ENCODE measurements around the gene AKIRIN2. TPM values are rescaled to one million over a fixed set of nuclear protein-coding genes. Genes with fewer than 3 reads are reported as not detected.

Gene AKIRIN2
- total and polyA plus RNA-seq, 9 of the 15 experiments (the other 6 are each of a cell fraction or from before 2014, with no cell fraction given), result 5.8 to 63.9 (median 28.1) TPM

GRCh38 chr6:87706187-87706966 is 4.3 kb upstream of the AKIRIN2 start (continued):
- TF ChIP-seq CEBPG (CRISPR knock-in tag; IDR thresholded peaks at IDR 0.05) (no peak), CEBPG (tag; conservative IDR thresholded peaks at IDR 0.05 in 1 of 2, IDR thresholded peaks at IDR 0.05 in 1 of 2) (no peak)

DNA sequence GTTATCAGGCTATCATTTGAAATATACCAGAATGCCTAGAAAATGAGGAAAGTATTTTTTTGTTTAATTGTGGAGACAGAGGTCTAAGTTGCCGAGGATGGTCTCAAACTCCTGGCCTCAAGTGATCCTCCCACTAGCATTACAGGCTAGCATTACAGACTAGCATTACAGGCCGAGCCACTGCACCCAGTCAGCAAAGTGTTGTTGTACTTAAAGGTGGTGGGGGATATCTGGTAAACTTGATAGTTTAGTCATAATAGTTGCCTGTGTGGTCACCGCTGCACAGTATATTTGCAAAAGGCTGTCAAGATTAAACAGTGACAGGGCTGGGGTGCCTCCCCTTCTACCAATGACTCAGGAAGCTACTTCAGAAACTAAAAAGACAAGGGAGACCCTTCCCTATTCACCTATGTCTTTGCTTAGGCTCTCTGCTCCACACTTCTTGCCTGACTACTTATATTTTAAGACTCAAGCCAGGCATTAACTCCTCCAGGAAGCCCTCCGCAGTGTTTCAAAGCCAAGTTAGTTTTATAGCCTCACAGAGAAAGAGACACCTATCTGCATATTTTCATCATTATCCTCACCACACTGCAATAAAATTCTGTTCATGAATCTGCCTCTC is 3.1 kb upstream of the AKIRIN2 start:
- H3K4me3 ChIP-seq, result no peak overlapping the region
- no peaks in the 10 kb centered on the region for H3K9me3 ChIP-seq (replicated peaks; ENCODE audit: control insufficient read depth, insufficient read depth, low read depth, low read length)
- H3K9me1 ChIP-seq (ENCODE audit: control insufficient read depth, insufficient read depth, low read length), result no peaks in the 10 kb centered on the region
- peaks cover 11% of the 10 kb centered on the region for H4K20me1 ChIP-seq (replicated peaks; ENCODE audit: control insufficient read depth, insufficient read depth, low read length)
- ChIA-PET POLR2A (interaction anchor here (0.7 to 2.2 kb wide), 3 partner anchors 11 to 18 kb away, joined by 3 to 9 read pairs (median 4); no protein-coding TSS in a partner anchor), CTCF (ENCODE audit: low intra/inter-chr PET ratio) (no interaction called here)
- in situ Hi-C loops (cut with MboI), result no loop called here
- peak overlapping the region in 1 of 2 experiments; percentile 49; a peak in 2 of 4 replicates for H3K9ac ChIP-seq (ENCODE audit: insufficient read depth in 1 of 2, low read depth in 2 of 2, low read length in 2 of 2)
- H3K4me1 ChIP-seq (replicated peaks in 1 of 2; ENCODE audit: control insufficient read depth in 2 of 2, insufficient read depth in 2 of 2, low read length in 2 of 2), result peaks cover 8 to 15% of the 10 kb centered on the region in 2 experiments
- H2AFZ ChIP-seq (ENCODE audit: low read depth, low read length), result peak overlapping the region; percentile 82
- FAIRE-seq (peak; percentile 78), ATAC-seq (peak; percentile 38), DNase-seq (ENCODE audit: extremely low read depth in 1 of 4, low spot score in 3 of 4) (peak in 3 of 4 experiments; percentile 22 to 84 (median 74))
- peak overlapping the region; percentile 53 for H3K4me2 ChIP-seq (ENCODE audit: insufficient read depth, low read length)
- no TSS peak for BruUV-seq (replicated peaks)
- intact Hi-C loops (cut with micrococcal nuclease), result loop anchor here (2.0 to 10.0 kb wide), 2 partner anchors 18 to 230 kb away; partner anchors contain the start of gene SLC35A1
- WGBS (ENCODE audit: insufficient coverage, low coverage, missing lambda C conversion rate), result 12% methylated on average over 4 of the region's 4 CpGs
- H3K36me3 ChIP-seq (ENCODE audit: control insufficient read depth, insufficient read depth, low read length), result peaks cover 3% of the 10 kb centered on the region; the same call in 1 of the 3 replicates
- H3K27me3 ChIP-seq (ENCODE audit: control insufficient read depth in 2 of 2, insufficient read depth in 2 of 2, low read length in 2 of 2), result no peaks in the 10 kb centered on the region
- peak overlapping the region; percentile 73 for H3K27ac ChIP-seq (ENCODE audit: extremely low read depth, low read depth, low read length)
- H3K79me2 ChIP-seq (ENCODE audit: control insufficient read depth, insufficient read depth, low read length), result peaks cover 19% of the 10 kb centered on the region
- TF ChIP-seq, protein P1, sequence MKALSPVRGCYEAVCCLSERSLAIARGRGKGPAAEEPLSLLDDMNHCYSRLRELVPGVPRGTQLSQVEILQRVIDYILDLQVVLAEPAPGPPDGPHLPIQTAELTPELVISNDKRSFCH (CRISPR knock-in tag; IDR thresholded peaks at IDR 0.05), result no peak
- TF ChIP-seq, protein P1 (tag; IDR thresholded peaks at IDR 0.05), result no peak
- peak; percentile 84; the same call in 1 of the 2 replicates for TF ChIP-seq ZKSCAN1 (IDR thresholded peaks at IDR 0.05; ENCODE audit: low read depth, low read length)
- no peak for TF ChIP-seq SREBF1 (IDR thresholded peaks at IDR 0.05; ENCODE audit: borderline replicate concordance, low read depth, low read length)
- TF ChIP-seq NFE2 (IDR thresholded peaks at IDR 0.05; ENCODE audit: low read depth), result peak; percentile 63
- TF ChIP-seq ZNF124 (CRISPR knock-in tag; IDR thresholded peaks at IDR 0.05), result no peak
- TF ChIP-seq NR2C1 (IDR thresholded peaks at IDR 0.05), result no peak
- no peak for TF ChIP-seq NR2C1 (tag; IDR thresholded peaks at IDR 0.05)
- no peak for TF ChIP-seq BDP1 (IDR thresholded peaks at IDR 0.05; ENCODE audit: insufficient read depth, insufficient read length)
- no peak for TF ChIP-seq GABPB2 (CRISPR knock-in tag; conservative IDR thresholded peaks at IDR 0.05)
- no peak for TF ChIP-seq HSF4 (CRISPR knock-in tag; IDR thresholded peaks at IDR 0.05; ENCODE audit: borderline replicate concordance)
- TF ChIP-seq TAL1 (IDR thresholded peaks at IDR 0.05), result no peak
- TF ChIP-seq ZZZ3 (IDR thresholded peaks at IDR 0.05), result no peak
- TF ChIP-seq MCM7 (IDR thresholded peaks at IDR 0.05), result no peak
- no peak for TF ChIP-seq ZNF707 (CRISPR knock-in tag; conservative IDR thresholded peaks at IDR 0.05)
- TF ChIP-seq, protein P2, sequence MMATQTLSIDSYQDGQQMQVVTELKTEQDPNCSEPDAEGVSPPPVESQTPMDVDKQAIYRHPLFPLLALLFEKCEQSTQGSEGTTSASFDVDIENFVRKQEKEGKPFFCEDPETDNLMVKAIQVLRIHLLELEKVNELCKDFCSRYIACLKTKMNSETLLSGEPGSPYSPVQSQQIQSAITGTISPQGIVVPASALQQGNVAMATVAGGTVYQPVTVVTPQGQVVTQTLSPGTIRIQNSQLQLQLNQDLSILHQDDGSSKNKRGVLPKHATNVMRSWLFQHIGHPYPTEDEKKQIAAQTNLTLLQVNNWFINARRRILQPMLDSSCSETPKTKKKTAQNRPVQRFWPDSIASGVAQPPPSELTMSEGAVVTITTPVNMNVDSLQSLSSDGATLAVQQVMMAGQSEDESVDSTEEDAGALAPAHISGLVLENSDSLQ (IDR thresholded peaks at IDR 0.05), result peak; percentile 86
- no peak for TF ChIP-seq TSC22D4 (tag; IDR thresholded peaks at IDR 0.05)
- no peak for TF ChIP-seq ATF1 (CRISPR knock-in tag; IDR thresholded peaks at IDR 0.05)
- TF ChIP-seq ATF1 (tag; IDR thresholded peaks at IDR 0.05), result peak; percentile 48; the same call in 1 of the 2 replicates
